GM12872 (cell line): ENCODE measurements around the gene RTEL1.

Experiments used
- CTCF ChIP-seq: IDR thresholded peaks from 3 replicates; pipeline ENCODE4 v1.5.1; 2011; ENCODE audit warnings: low read depth, mild to moderate bottlenecking, low read length, moderate library complexity; ENCODE audit not compliant: insufficient read depth

The RTEL1 gene

GRCh38 chr20:63633732-63634131 is 24.4 kb upstream of the RTEL1 start:
- TF ChIP-seq CTCF = no peak

- no peak for TF ChIP-seq CTCF
Measured at GRCh38 chr20:63635431-63636141, 22.5 kb upstream of the RTEL1 start.

GRCh38 chr20:63636752-63637628 is 21.1 kb upstream of the RTEL1 start:
- no peak for TF ChIP-seq CTCF

- no peak for TF ChIP-seq CTCF
Measured at GRCh38 chr20:63639093-63639975, 18.8 kb upstream of the RTEL1 start.

- no peak for TF ChIP-seq CTCF
Measured at GRCh38 chr20:63640086-63640485, 18.0 kb upstream of the RTEL1 start.

GRCh38 chr20:63641146-63641791 is 16.8 kb upstream of the RTEL1 start:
- TF ChIP-seq CTCF = no peak
